HepG2 (cell line): ENCODE results near the gene TRMT1. TPM values are rescaled to one million over a fixed set of nuclear protein-coding genes. Genes with fewer than 3 reads are reported as not detected.
A peak's percentile ranks its signal among the peaks of the same experiment; 100 is the strongest.

Experiments used
- DBP ChIP-seq: sonication (generic); formaldehyde crosslinking; IDR thresholded peaks from 2 replicates; pipeline ENCODE4 v1.4.0; 2020; ENCODE audit warnings: missing genetic modification reagents; ENCODE audit errors: not compliant biosample characterization
- DMTF1 ChIP-seq: sonication (generic); formaldehyde crosslinking; IDR thresholded peaks from 2 replicates; pipeline ENCODE4 v1.4.0; 2020; ENCODE audit warnings: mild to moderate bottlenecking, missing genetic modification reagents
- ESRRA ChIP-seq: sonication (generic); formaldehyde crosslinking; IDR thresholded peaks from 2 replicates; pipeline ENCODE4 v1.5.1; 2020; ENCODE audit warnings: mild to moderate bottlenecking, low read depth, missing genetic modification reagents
- HDAC1 ChIP-seq: sonication (generic); formaldehyde crosslinking; IDR thresholded peaks from 2 replicates; pipeline ENCODE4 v1.5.1; 2020; ENCODE audit warnings: mild to moderate bottlenecking, missing genetic modification reagents
- HMGXB4 ChIP-seq, 2 experiments: sonication (generic) in 1 of 2; formaldehyde crosslinking in 1 of 2; IDR thresholded peaks; 2 replicates each; pipeline versions ENCODE4 v1.4.0 to v1.6.1; 2018 to 2020; ENCODE audit warnings: missing genetic modification reagents in 2 of 2, borderline replicate concordance in 1 of 2, low read depth in 1 of 2, mild to moderate bottlenecking in 1 of 2, missing biosample characterization in 1 of 2
- KLF6 ChIP-seq: IDR thresholded peaks from 2 replicates; pipeline ENCODE4 v1.8.0; 2016; ENCODE audit warnings: missing biosample characterization, missing genetic modification reagents
- MXD4 ChIP-seq: IDR thresholded peaks from 2 replicates; pipeline ENCODE4 v1.6.1; 2016; ENCODE audit warnings: mild to moderate bottlenecking, missing biosample characterization, missing genetic modification reagents
- SALL1 ChIP-seq: sonication (generic); formaldehyde crosslinking; IDR thresholded peaks from 2 replicates; pipeline ENCODE4 v1.8.0; 2022; ENCODE audit warnings: mild to moderate bottlenecking, missing genetic modification reagents
- SMAD1 ChIP-seq: sonication (generic); formaldehyde crosslinking; IDR thresholded peaks from 2 replicates; pipeline ENCODE4 v1.4.0; 2020; ENCODE audit warnings: missing genetic modification reagents, low read depth, mild to moderate bottlenecking, borderline replicate concordance
- STAT6 ChIP-seq: sonication (generic); formaldehyde crosslinking; IDR thresholded peaks from 2 replicates; pipeline ENCODE4 v1.4.0; 2020; ENCODE audit warnings: missing genetic modification reagents, mild to moderate bottlenecking, borderline replicate concordance
- ZBTB7A ChIP-seq: sonication (generic); formaldehyde crosslinking; IDR thresholded peaks from 2 replicates; pipeline ENCODE4 v1.8.0; 2022; ENCODE audit warnings: mild to moderate bottlenecking, missing genetic modification reagents
- ZGPAT ChIP-seq: IDR thresholded peaks from 2 replicates; pipeline ENCODE4 v1.6.1; 2016; ENCODE audit warnings: mild to moderate bottlenecking
- ZNF121 ChIP-seq: sonication (generic); formaldehyde crosslinking; IDR thresholded peaks from 2 replicates; pipeline ENCODE4 v1.5.0; 2020; ENCODE audit warnings: mild to moderate bottlenecking, missing genetic modification reagents
- ZNF263 ChIP-seq: sonication (generic); formaldehyde crosslinking; IDR thresholded peaks from 2 replicates; pipeline ENCODE4 v1.4.0; 2020; ENCODE audit warnings: missing genetic modification reagents
- ZNF547 ChIP-seq: sonication (generic); formaldehyde crosslinking; IDR thresholded peaks from 2 replicates; pipeline ENCODE4 v1.5.1; 2020; ENCODE audit warnings: mild to moderate bottlenecking, missing genetic modification reagents
- ZNF556 ChIP-seq: sonication (generic); formaldehyde crosslinking; IDR thresholded peaks from 2 replicates; pipeline ENCODE4 v1.4.0; 2020; ENCODE audit warnings: mild to moderate bottlenecking, missing genetic modification reagents, borderline replicate concordance
- ZNF709 ChIP-seq: sonication (generic); formaldehyde crosslinking; IDR thresholded peaks from 2 replicates; pipeline ENCODE4 v1.5.0; 2020; ENCODE audit warnings: mild to moderate bottlenecking, missing genetic modification reagents
- polyA plus RNA-seq, 8 experiments: library from polyadenylated mRNA; depleted of rRNA in 3 of 8; stranded (reverse) in 7 of 8; unstranded in 1 of 8; fragments of >200 nt; fragmentation: Illumina TruSeq in 4 of 8; extraction: Trizol in 4 of 8; gene quantifications; 2 replicates each; pipeline versions ENCODE4 v1.2.1 to v1.2.3, GENCODE V29; 2011 to 2016; ENCODE audit warnings: low read depth in 4 of 8, missing spikeins in 1 of 8, mixed read lengths in 1 of 8; ENCODE audit not compliant: insufficient read depth in 1 of 8
- total RNA-seq, 5 experiments: library from RNA; depleted of rRNA; stranded (reverse); fragments of >200 nt; fragmentation: Illumina TruSeq; extraction: Trizol; gene quantifications; 2 replicates each; pipeline ENCODE4 v1.2.3, GENCODE V29; 2016; ENCODE audit warnings: low read depth in 1 of 5

Gene TRMT1
- total and polyA plus RNA-seq, 2 of the 13 experiments (the other 11 are each of a cell fraction or from before 2014, with no cell fraction given), result 35.5 to 44.1 TPM

- TF ChIP-seq HDAC1 (CRISPR knock-in tag) (peak; percentile 27), MXD4 (CRISPR knock-in tag) (peak; percentile 6; the same call in 1 of the 2 replicates), SMAD1 (CRISPR knock-in tag) (peak; percentile 69; the same call in 1 of the 2 replicates), SALL1 (CRISPR knock-in tag) (peak; percentile 49; the same call in 1 of the 2 replicates), ZNF556 (CRISPR knock-in tag) (no peak), HMGXB4 (CRISPR knock-in tag; IDR thresholded peaks at IDR 0.05; ENCODE audit: borderline replicate concordance in 1 of 2, low read depth in 1 of 2) (peak; percentile 68 to 76), ZNF547 (CRISPR knock-in tag) (no peak), ZNF263 (CRISPR knock-in tag) (peak; percentile 37; the same call in 1 of the 2 replicates), STAT6 (CRISPR knock-in tag) (no peak), ZNF121 (CRISPR knock-in tag) (no peak), DBP (CRISPR knock-in tag) (no peak), ZNF709 (0 out of 2 replicates have a peak, but pooled peaks have one; percentile 24), ESRRA (CRISPR knock-in tag) (0 out of 2 replicates have a peak, but pooled peaks have one; percentile 33), DMTF1 (no peak), ZGPAT (CRISPR knock-in tag) (peak; percentile 14), ZBTB7A (peak; percentile 62), KLF6 (0 out of 2 replicates have a peak, but pooled peaks have one; percentile 33)
Measured at GRCh38 chr19:13060964-13061927, 55.3 kb downstream of the TRMT1 start (continued).
